HL-60 (cell line): Measurements from ENCODE around the gene IRF1.

Experiments used
- DNase-seq, 2 experiments: peaks; one replicate each; pipeline ENCODE4 v3.0.0-alpha.2; 2010 to 2020; ENCODE audit warnings: low read depth in 1 of 2, low spot score in 1 of 2
- H3K27ac ChIP-seq: fragments of 250-450 bp; sonication (Bioruptor Pico); replicated peaks from 2 replicates; pipeline ENCODE4 v1.5.1; 2020; ENCODE audit warnings: mild to moderate bottlenecking, moderate library complexity
- H3K27me3 ChIP-seq: fragments of 250-450 bp; sonication (Bioruptor Pico); 2 replicates; pipeline ENCODE4 v1.5.1; 2021; ENCODE audit warnings: mild to moderate bottlenecking, moderate library complexity; ENCODE audit not compliant: insufficient read depth, poor library complexity, severe bottlenecking
- H3K4me3 ChIP-seq: replicated peaks from 2 replicates; pipeline ENCODE4 v1.5.1; 2011; ENCODE audit warnings: mild to moderate bottlenecking, control low read depth, low read length; ENCODE audit not compliant: insufficient read depth
- GABPA ChIP-seq: IDR thresholded peaks from 2 replicates; pipeline ENCODE4 v1.6.1; 2012; ENCODE audit warnings: low read depth
- POLR2AphosphoS5 ChIP-seq: IDR thresholded peaks from 2 replicates; pipeline ENCODE4 v1.6.1; 2012; ENCODE audit warnings: low read depth
- SPI1 ChIP-seq: IDR thresholded peaks from 2 replicates; pipeline ENCODE4 v1.6.1; 2012; ENCODE audit warnings: low read depth, mild to moderate bottlenecking, borderline replicate concordance
- TF ChIP-seq, protein P1 (sequence below): IDR thresholded peaks from one replicate; pipeline ENCODE4 v1.5.1; 2011; ENCODE audit warnings: low read length, control low read depth, inconsistent platforms; ENCODE audit not compliant: insufficient read depth
- TF ChIP-seq, protein P2 (sequence below): IDR thresholded peaks from 2 replicates; pipeline ENCODE4 v1.6.1; 2012; ENCODE audit warnings: low read depth; ENCODE audit not compliant: insufficient replicate concordance

IRF1 gene

DNA sequence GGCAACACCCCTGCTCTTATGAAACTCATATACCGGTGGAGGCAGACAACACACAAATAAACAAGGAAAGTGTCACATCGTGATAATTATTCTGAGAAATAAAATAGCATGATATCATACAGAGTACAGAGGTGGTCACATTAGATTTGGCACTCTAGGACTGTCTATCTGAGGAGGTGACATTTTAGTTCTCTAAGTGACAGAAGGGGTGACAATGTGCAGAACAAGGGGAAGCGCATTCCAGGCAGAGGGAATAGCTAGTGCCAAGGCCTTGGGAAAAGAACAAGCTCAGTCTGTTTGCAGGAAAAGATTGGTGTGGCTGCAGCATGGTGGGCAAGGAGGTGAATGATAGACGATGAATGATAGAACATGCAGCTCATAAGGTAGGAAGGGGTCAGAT is 12.7 kb upstream of the IRF1 start:
- no peak overlapping the region for H3K27ac ChIP-seq
- no peak for TF ChIP-seq POLR2AphosphoS5
- no peak for TF ChIP-seq SPI1
- TF ChIP-seq, protein P1, sequence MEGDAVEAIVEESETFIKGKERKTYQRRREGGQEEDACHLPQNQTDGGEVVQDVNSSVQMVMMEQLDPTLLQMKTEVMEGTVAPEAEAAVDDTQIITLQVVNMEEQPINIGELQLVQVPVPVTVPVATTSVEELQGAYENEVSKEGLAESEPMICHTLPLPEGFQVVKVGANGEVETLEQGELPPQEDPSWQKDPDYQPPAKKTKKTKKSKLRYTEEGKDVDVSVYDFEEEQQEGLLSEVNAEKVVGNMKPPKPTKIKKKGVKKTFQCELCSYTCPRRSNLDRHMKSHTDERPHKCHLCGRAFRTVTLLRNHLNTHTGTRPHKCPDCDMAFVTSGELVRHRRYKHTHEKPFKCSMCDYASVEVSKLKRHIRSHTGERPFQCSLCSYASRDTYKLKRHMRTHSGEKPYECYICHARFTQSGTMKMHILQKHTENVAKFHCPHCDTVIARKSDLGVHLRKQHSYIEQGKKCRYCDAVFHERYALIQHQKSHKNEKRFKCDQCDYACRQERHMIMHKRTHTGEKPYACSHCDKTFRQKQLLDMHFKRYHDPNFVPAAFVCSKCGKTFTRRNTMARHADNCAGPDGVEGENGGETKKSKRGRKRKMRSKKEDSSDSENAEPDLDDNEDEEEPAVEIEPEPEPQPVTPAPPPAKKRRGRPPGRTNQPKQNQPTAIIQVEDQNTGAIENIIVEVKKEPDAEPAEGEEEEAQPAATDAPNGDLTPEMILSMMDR, result no peak
- TF ChIP-seq, protein P2, sequence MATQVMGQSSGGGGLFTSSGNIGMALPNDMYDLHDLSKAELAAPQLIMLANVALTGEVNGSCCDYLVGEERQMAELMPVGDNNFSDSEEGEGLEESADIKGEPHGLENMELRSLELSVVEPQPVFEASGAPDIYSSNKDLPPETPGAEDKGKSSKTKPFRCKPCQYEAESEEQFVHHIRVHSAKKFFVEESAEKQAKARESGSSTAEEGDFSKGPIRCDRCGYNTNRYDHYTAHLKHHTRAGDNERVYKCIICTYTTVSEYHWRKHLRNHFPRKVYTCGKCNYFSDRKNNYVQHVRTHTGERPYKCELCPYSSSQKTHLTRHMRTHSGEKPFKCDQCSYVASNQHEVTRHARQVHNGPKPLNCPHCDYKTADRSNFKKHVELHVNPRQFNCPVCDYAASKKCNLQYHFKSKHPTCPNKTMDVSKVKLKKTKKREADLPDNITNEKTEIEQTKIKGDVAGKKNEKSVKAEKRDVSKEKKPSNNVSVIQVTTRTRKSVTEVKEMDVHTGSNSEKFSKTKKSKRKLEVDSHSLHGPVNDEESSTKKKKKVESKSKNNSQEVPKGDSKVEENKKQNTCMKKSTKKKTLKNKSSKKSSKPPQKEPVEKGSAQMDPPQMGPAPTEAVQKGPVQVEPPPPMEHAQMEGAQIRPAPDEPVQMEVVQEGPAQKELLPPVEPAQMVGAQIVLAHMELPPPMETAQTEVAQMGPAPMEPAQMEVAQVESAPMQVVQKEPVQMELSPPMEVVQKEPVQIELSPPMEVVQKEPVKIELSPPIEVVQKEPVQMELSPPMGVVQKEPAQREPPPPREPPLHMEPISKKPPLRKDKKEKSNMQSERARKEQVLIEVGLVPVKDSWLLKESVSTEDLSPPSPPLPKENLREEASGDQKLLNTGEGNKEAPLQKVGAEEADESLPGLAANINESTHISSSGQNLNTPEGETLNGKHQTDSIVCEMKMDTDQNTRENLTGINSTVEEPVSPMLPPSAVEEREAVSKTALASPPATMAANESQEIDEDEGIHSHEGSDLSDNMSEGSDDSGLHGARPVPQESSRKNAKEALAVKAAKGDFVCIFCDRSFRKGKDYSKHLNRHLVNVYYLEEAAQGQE, result no peak
- TF ChIP-seq GABPA, result no peak
- DNase-seq, result no peak
- no peaks in the 10 kb centered on the region for H3K27me3 ChIP-seq
- H3K4me3 ChIP-seq, result no peak overlapping the region

DNA sequence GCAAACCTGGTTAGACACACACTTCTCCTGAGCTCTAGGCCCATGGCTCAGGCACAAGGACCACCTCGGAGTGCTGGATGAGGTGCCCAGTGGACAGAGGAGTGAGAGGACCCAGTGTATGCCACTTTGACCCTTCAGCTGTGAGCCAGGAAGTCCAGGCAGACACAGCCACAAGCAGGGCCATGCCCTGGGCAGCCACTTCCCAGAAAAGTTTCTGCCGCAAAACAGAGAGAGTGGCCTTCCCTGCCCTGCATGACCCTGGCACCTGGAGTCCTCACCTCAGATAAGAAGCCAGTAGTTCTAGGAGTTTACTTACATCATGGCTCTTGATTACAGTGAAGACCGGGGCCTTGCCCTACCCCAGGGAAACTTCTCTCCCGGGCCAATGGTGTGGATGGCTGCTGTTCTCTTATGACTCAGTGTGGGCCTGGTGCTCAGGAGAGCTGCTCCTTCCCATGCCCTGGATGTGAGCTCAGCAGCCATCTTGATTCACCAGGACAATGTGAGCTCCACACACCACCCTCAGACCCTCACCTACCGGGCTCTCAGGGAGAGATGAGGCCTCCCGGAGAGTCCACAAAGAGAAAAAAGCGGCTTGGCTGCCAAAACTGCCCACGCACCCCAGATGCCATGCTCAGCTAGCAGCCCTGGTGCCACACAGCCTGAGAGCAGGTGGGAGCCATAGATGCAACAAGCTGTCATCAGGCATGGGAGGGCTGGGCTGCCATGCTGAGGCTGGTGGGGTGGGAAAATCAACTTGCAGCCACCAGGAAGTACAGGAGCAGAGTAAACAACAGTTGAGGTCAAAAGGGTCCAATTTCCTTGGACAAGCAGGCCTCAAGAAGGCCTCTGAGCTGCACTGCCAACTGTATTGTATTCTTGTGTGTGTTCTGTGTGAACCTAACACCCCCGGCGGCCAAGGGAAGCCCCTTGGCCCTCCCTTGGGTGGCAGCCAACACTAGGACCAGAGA is 11.7 kb upstream of the IRF1 start:
- no peaks in the 10 kb centered on the region for H3K27me3 ChIP-seq
- H3K4me3 ChIP-seq, result no peak overlapping the region
- DNase-seq, result no peak
- H3K27ac ChIP-seq, result no peak overlapping the region
- TF ChIP-seq, protein P1, result no peak
- no peak for TF ChIP-seq GABPA
- TF ChIP-seq, protein P2, result no peak
- no peak for TF ChIP-seq POLR2AphosphoS5
- TF ChIP-seq SPI1, result no peak

DNA sequence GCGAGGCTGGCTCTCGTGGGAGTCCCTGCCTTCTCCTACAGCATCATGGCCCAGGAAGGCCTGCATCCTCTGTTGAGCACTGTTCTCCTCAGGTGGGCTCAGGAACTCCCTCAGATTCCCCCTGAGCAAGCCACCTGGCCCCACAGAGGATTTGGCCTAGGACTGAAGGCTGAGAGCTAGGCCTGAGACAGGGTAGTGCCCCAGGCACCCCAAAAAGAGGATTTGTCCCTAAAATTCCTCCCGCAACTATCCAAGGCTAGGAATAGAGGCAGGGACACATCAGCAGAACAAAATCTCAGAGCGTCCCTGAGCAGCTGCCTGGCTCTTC is 11.0 kb upstream of the IRF1 start:
- TF ChIP-seq, protein P1, result no peak
- no peak for TF ChIP-seq GABPA
- TF ChIP-seq POLR2AphosphoS5, result no peak
- TF ChIP-seq, protein P2, result no peak
- no peak for TF ChIP-seq SPI1
- H3K27me3 ChIP-seq, result no peaks in the 10 kb centered on the region
- DNase-seq, result no peak
- no peak overlapping the region for H3K4me3 ChIP-seq
- no peak overlapping the region for H3K27ac ChIP-seq
